Suppressor macrophage (primary cell): ENCODE data around the gene TEPSIN.

Experiments used
- DNase-seq, 4 experiments: peaks; one replicate each; pipeline ENCODE4 v3.0.0-alpha.2; 2020 to 2022

Gene TEPSIN

DNA sequence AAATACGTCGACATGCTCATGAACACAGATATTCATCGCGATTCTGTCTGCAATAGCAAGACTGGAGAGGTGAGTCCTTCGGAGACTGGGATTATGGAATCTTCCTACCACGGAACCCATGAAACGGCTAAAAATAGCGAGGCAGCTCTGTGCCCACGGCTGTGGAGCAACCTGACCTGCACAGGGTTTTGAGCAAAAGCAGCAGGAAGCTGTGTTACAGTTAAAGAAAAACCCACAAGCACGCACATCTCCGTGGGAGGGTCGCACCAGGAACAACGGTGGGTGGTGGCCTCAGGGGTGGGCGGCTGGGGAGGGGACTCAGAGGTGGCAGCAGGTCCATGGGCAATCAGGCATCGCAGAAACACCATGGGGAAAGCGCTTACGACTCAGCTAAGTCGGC is 31.4 kb upstream of the TEPSIN start:
- DNase-seq: peak in 2 of 4 experiments; percentile 25 to 37

DNA sequence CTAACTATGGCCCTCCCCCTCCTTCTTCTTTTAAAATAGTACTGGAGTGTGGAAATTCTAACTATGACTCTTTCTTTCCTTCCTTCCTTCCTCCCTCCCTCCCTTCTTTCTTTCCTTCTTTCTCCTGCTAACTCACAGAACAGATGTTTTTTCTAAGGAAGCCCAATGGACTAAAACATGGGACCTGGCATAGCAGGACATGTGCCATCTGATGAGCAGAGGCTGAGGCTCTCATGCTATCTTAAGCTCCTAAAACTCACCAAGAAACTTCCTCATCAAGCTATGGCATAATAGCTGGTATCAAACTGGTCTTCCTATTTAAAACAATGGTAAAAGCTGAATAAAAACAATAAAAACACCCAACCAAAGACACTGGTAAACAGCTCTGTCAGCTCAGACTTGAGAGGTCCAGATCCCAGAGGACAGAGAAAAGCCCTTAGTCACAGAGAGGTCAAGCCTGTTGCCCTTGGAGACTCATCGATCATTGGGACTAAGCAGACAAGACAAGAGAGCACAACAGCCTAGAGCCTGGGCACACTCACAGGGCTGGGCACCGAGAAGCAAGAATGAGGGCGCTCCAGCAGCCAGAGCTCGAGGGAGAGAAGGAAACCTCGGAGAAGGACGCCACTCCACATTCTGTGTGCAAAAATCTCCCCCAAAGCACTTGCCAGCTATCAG is 28.7 kb upstream of the TEPSIN start:
- peak in 3 of 4 experiments; percentile 32 to 44 (median 33) for DNase-seq

DNA sequence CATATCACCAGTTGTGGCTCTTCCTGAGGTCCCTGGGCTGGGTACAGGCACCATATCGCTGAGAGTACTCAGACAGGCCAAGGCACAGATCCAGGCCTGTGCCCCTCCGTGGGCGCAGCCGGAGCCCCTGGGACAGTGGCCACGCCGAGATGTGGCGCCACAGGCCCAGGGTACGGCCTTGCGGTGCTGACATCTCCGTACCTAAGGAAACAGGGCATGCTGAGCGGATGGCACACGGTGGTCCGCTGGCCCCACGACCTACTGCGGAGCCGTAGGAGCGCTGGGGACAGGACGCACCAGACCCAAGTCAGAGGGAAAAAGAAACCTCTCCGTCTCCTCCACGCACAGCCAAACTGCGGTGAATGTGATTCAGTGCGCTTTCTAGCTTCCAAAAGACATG is 26.7 kb upstream of the TEPSIN start:
- DNase-seq: no peak

DNA sequence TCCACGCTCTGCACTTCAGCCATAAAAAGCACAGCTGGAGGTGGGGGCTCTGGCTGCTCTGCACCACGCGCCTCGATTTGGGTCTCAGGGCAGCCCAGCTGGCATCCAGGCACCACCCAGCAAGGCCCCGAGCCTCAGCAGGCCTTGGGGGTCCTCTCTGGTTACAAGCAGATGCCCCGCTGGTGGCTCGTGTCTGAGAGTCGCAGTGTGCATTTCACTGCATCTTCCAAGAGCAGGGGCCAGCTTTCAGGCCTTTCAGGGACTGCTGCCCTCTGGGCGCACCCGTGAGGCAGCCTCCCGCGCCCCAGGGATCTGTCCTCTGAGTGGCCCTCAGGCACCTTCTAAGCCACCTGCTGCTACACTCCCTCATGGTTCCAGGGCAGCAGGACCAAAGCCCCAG is 25.8 kb upstream of the TEPSIN start:
- DNase-seq: no peak

DNA sequence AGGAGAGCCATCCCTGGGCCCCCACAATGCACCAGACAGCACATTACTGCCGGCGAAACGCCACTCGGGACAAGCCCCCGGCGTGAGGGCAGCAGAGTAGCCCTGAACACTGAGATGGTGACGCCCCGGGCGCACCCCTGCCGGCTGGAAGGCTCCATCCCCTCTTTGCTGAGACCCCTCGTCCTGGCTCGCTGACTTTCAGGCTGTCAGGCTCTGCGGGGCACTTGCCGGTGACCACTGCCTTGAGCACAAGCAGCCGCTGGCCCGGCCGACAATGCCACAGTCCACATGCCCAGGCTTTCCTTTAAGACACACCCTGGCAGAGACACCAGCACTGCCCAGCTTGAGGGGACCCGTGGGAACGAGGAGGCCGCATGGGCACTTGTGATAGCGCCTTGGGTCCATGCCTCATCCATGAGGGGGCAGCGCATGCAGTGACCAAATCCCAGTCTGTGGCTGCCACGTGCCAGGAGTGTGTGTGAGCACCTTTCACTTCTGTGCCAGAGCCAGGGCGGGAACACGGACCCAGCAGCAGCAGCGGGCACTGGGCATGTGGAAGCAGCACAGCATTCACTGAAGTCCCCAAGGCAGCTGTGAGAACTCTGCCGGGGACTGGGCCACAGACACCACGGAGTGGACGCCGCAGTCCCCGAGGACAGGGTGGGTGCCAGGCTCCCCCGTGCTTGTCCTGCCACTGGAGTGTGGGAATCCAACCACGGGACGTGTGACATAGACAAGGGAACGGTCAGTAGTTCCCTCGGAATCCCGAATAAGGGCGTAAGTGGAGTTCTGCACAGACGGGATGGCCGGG is 24.7 kb upstream of the TEPSIN start:
- DNase-seq: no peak

DNA sequence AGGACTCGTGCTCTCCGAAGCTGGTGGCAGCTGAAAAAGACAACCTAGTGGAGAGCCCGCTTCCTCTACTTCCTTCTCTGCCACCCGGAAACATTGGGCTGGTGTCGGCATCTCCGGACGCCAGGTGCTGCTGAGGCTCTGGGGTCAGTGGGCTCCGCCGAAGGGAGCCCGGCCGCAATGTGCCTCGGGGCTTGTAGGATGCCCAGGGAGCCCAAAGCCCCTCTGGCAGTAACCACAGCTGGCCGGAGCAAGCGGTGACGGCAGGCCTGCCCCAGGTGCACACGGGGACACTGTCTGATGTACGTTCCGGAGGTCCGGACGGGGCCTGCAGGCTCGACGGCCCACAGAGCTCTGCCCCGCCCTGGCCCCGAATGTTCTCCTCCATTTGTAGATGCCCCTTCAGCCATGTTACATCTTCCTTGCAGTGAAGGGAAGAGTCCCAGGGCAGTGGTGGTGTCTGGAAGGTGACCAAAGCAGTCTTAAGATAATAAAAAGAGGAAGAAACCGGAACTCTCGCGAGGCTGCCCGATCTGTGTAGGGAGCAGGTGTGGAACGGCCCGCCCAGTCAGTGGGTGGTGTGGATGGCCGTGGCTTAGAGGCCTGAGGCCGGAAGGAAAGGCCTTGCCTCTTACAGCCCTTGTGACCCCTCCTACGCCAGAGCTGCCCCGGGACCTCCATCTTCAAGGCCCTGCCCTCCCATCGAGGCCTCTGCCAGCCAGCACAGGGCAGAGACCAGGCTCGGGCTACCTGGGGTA is 22.9 kb upstream of the TEPSIN start:
- no peak for DNase-seq

DNA sequence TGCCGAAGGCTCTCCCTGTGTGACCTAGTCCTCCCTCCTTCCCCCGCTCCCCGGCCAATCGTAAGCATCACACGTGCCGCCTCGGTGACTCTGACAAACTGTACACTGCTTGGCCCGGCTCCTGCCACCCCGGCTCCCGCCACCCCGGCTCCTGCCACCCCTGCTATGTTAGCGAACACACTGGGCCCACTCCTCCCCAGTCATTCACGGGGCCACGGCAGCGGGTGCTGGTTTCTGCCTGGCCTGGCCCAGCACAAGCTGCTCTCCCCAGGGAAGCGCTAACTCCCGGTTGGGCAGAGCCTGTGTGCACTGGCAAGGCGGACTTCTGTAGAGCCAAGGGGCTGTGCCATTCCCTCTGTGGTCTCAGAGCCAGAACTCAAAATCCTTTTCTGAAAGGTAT is 22.2 kb upstream of the TEPSIN start:
- DNase-seq: no peak

DNA sequence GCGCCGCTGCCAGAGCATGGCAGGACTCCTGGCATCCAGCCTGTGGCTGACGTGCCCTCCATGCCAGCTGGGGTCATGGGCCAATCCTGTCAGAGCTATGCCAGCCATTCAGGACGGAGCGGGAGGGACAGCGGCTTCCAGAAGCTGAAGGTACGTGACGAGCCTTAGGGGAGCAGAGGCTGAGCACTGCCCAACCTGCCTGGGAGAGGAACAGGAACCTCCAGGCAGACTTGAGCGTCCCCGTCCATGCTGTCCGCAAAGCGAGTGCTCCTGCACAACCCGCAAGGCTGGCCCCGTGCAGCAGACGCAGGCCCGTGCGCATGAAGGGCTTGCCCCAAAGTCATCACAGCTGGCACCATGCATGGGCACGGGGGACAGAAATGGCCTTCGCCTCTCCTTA is 21.8 kb upstream of the TEPSIN start:
- no peak for DNase-seq

DNA sequence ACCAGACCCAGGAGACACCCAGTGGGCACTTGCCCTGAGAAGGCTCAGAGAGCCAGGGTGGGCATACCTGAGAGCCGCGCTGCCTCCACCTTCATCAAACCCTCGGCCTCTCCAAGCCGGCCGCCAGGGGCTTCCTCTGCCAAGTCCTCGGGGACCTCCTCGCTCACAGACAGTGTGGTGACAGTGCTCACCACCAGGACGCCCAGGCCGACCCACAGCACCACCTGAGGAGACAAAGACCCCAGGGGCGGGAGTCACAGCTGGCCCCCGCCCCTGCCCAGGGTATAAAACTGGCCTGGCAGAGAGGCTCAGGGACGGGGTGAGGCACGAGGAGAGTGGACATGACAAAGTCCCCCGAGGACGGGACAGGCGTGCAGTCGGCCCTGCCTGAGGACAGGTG is 21.3 kb upstream of the TEPSIN start:
- DNase-seq: no peak

DNA sequence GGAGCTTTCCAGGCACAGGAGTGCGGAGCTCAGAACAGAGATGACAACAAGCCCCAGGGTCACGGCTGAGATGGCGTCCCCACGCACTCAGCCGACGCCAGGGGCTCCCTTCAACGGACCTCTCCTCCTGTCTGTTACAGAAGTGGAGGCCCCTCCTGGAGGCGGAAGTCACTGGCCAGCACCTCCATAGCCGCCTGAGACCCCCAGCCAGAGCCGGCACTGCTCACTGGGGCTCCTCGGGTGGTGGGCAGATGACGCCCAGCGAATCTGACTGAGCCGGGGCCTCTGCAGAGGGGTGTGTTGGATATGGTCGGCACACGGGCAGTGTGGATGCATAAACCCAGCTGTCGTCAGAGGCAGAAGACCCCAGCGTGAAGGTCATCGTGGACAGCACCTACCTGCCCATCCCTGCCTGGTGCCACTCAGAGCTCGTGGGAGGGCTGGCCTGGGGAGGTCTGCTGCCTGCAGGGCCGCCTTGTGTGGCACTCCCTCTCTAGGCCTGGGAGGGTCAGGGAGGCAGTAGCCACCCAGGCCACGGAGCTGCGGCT is 20.3 kb upstream of the TEPSIN start:
- no peak for DNase-seq

DNA sequence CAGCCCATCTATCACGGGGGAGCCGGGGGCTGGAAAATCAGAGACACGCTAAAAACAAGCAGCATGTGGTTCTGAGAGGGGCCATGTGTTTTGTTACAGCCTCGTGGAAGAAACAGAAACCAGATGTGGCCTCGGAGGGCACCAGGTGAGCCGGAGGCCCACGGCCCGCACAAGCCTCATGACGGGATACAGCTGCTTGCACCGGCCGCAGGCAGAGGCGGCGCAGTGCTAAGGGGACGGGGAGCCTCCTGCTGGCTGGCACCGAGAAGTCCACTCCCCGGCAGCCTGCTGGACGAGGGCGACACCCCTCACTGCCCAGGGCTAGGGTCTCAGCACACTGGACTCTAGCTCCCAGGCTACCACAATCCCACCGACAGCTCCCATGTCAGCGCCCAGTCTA is 19.4 kb upstream of the TEPSIN start:
- DNase-seq: no peak

DNA sequence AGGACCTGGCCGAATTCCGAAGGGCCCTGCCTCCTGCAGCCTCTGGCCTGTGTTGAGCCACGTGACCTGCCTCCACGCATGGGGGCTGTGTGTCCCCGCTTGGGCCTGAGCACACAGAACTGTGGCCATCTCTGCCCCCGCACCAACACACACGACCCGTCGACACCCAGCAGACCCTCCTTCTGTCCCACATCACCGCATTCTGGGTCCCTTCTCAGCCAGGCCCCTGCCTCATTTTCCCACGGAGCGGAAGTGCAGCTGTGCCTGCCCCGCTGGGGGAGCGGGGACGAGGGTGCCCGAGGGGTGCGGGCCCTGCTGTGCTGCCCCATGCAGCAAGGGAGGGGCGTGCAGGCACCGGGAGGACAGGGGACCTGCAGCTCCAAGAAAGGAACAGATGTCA is 18.7 kb upstream of the TEPSIN start:
- DNase-seq: no peak

DNA sequence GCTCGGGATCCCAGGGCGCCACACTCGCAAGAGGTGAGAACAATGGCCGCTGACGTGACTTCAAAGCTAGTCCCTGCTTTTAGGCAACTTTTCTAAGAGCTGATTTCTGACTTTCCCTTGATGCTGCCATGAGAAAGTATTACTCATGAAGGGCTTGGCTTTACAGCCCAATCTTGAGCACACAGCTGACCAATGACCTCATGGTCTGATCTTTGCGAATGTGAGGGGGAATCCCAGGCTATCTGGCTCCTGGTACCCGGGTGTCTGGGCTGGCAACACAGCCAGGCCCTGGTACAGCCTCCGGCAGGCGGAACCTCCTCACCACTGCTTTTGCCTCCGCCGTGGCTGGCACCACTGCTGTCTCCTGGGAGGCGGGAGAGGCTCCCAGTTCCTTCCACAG is 17.8 kb upstream of the TEPSIN start:
- peak; percentile 6 to 47 (median 27) for DNase-seq

DNA sequence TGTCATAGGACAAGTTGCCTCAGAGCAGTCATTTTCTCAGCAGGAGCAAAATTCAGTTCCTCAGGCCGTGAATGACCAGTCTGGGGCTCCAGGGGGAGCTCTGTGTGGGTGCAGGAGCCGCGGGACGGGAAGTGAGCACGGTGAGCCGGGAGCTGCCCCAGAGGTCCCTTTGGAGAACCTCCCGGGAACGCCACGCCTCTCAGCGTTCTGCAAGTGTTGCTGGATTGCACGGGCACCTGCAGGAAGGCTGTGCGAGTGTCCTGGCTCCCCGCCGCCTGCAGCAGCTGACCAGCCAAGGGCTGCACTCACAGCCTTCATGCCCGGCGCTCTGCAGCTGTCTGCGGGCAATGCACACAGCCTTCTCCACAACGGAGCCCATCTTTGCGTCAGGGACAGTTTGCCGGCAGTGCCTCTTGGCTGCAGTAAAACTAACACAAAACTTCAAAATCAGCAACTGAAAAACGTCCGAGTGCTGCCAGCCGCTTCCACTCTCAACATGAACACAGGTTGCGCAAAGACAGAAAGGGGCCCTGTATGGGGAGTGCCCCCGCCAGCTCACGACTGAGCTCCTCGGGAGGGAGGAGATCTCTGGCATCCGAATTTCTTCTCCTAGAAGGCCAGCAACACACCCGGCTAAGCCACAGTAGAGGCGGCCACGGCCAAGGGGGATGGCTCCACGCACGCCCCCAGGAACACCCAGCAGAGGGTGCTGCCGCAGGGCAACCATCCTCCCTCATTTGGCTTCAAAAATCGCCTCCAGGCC is 16.3 kb upstream of the TEPSIN start:
- DNase-seq: peak; percentile 89 to 93 (median 92)

DNA sequence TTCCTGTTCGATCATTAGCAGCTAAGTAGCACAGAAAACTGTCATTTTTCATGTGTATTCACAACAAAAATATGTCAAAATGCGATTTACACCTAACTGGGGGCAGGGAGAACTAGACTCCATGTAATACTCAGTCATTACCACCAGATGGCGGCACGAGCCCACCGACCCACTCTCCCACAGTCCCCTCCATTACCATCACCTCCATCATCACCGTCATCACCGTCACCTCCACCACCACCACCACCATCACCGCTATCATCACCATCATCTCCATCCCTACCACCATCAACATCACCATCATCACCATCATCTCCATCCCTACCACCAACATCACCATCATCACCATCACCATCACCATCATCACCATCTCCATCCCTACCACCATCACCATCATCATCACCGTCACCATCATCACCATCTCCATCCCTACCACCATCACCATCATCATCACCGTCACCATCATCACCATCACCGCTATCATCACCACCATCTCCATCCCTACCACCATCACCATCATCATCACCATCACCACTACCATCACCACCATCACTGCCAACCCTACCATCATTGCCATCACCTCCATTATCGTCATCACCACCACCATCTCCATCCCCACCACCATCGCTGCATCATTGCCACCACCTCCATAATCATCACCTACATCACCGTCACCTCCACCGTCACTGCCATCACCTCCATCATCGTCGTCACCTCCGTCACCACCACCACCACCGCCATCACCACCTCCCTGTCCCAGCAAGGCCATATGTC is 14.7 kb upstream of the TEPSIN start:
- DNase-seq: peak; percentile 34 to 59 (median 50)

DNA sequence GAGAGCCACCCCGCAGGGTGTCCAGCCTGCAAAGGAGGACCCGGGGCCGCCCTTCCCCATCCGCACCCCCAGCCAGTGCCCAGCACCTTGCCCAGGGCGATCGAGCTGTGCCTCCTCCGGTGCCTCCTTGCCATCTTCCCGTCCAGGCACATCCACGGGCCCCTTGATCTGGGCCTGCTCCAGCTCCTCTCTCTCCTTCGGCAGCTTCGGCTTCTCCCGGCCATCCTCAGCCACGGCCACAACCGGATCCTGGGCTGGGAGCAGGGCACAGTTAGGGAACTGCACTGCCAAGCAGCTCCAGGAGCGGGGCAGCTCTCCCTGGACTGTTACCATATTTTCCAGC is 14.1 kb upstream of the TEPSIN start:
- DNase-seq: no peak

DNA sequence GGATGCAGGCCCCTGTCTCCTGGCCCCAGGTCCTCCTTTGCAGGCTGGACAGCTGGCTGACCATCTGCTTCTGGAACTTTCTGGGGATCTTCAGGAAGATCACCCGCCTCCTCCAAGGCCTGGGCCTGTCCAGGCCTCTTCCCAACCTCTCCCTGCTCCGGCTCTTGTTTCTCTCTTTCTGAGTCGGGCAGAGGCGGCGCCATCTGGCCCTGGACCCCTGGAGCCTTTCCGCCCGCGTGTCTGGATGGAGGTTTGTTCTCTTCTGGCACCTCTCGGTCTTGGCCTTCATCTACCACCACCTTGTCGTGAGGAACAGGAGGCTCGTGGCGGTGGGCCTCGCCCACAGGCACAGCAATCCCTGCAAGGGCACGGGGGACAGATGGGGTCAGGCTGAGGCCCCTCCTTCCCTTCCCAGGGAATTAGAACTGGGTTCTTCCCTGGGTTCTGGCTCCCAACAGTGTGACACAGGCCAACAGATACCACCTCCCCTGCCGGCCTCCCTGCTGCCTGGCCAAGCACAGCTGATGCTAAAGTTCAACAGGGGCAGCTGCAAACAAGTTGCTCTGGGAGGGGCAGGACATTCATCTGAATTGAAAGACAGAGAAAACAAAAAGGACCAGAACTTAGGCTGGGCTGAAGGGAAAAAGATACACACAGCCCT is 13.6 kb upstream of the TEPSIN start:
- no peak for DNase-seq

DNA sequence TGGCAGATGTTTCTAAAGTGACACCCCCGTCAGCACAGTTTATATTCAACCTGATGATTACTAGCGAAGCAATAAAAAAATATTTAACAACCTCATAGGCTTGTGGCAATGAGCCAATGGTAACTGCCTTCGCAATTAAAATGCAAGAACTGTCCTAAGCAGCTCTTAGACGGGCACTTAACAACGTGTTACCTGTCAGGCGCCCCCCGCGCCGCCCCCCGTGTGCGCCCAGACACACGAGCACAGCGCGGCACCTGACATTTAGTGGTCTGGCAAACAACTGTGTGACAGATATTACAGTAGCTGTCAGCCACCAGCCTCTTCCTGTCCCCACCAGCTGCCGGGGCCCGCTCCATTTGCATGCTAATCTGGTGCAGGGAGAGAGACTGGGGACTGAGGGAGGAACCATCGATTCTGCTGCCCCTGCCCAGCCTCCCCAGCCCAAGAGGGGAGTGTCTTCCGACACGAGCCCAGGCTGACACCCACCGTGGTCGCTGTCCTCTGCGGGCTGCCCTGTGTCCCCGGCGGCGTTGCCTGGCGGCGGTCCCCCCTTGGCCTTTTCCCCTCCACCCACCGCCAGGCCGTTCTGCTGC is 12.9 kb upstream of the TEPSIN start:
- no peak for DNase-seq

DNA sequence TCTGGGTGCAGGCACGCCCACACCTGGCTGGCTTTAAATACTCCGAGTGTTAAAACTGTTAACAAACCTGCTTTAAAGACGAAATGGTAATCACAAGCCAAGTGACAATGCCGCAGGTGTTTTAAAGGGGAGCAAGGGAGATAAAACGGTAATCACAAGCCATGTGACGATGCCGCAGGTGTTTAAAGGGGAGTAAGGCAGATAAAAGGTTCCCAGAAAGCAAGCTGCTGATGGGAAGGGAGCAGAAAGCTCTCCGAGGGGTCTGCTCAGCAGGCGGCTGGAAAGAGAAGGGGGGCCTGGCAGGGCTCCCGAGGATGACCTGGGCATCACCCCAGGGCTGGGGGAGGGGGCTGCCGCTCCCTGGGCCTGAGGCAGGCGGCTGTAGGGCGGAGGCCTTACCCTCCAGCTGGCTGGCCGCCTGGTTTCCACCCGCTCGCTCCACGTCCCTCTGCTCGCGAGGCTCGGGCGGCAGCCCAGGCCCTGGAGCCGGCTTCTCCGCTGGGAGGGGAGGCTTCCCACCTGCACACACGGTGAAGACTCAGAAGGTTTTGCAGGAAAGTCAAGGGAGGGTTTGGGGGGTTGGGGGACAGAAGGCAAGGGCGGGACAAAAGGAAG is 12.3 kb upstream of the TEPSIN start:
- DNase-seq: no peak
